GM12875 (cell line): Measurements from ENCODE around the gene JMJD1C.

Source experiments
- H3K4me3 ChIP-seq: one replicate; pipeline ENCODE4 v1.5.1; 2011; ENCODE audit warnings: low read depth, low read length, control low read depth
- CTCF ChIP-seq: IDR thresholded peaks from 2 replicates; pipeline ENCODE4 v1.5.1; 2011; ENCODE audit warnings: low read depth, mild to moderate bottlenecking, control low read depth, inconsistent platforms, low read length, moderate library complexity, borderline replicate concordance; ENCODE audit not compliant: insufficient read depth

JMJD1C gene

GRCh38 chr10:63200431-63200830 lies 265.3 kb downstream of the JMJD1C start:
- H3K4me3 ChIP-seq: no peak overlapping the region
- no peak for TF ChIP-seq CTCF

DNA sequence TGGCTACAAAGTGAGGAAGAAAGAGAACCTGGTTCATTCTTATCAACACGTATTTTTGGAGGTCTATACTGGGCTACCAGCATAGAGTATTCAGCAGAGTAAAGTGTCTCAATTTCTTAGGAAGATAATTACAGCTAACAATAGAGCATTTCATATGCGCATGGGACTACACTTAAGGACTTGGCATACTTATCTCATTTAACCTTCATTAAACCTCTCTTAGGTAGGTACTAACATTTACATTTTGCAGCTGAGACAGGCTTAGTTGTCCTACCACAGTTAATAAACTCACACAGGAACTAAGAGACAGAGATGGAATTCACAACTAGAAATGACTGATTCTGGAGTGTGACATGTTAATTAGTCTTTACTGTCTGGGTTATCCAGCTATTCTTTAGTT lies 266.1 kb downstream of the JMJD1C start:
- no peak for TF ChIP-seq CTCF
- H3K4me3 ChIP-seq: no peak overlapping the region

DNA sequence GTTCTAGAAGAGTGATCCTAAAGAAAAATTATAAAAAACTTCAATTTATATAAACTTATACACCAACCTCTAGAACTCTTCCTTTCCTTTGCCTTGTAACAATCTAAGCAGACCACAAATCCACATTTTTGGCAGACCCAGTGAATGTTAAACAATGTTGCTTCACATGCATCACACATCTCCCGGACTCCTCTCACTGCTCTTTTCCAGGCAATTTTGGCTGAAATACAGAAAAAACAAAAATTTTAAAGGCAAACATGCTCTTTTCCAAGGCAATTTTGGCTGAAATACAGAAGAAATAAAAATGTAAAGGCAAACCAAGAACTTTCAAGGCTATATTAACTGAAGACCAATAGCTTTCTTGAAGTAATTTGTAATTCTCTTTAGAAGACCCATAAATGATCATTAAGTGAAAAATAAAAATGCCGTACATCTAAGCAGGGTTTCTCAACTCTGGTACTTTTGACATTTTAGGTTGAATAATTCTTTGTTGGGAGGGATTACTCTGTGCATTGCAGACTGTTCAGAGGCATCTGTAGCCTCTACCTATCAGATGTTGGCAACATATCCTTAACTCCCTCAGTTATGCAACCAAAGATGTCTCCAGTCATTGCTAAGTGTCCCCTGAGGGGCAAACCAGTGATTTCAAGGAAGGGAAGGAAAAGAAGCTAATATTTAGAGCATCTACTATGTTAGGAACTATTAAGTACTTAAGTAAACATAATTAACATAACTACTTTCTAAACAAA lies 268.3 kb downstream of the JMJD1C start:
- no peak overlapping the region for H3K4me3 ChIP-seq
- no peak for TF ChIP-seq CTCF

DNA sequence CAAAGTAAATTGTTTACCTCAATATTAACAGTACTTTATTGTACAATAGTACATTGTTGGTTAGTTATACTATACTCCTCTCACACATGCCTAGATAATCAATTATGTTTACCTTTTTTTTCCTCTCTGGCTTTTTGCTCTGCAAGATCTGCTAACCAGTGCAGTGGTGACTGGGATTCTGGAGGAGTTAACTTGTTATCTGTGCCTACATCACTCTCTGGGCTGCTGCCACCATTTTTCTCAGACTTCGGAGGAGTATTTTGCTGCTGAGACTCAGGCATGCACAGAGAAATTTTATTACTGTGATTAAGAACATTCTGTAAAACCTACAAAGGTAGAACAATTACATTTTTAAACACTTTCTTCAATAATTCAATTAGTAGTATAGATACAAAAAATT lies 273.0 kb downstream of the JMJD1C start:
- no peak overlapping the region for H3K4me3 ChIP-seq
- no peak for TF ChIP-seq CTCF

DNA sequence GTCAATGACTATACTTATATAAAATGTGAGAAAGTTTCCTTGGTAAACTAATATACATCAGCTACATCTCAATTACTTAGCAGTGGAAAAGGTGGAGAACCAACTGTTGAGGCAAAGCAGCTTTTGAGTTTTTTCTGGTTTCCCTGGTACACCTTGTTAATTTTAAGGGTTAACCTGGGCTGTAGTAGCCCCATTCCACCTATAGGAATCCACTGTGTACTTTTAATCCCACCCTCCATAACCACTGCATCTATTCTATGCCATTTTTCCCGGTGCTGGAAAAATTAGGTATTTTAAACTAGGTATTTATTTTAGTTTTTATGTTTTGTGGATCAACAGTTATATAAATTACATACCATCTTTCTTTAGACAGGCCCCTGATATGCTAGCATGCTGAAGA lies 290.2 kb downstream of the JMJD1C start:
- no peak for TF ChIP-seq CTCF
- no peak overlapping the region for H3K4me3 ChIP-seq

DNA sequence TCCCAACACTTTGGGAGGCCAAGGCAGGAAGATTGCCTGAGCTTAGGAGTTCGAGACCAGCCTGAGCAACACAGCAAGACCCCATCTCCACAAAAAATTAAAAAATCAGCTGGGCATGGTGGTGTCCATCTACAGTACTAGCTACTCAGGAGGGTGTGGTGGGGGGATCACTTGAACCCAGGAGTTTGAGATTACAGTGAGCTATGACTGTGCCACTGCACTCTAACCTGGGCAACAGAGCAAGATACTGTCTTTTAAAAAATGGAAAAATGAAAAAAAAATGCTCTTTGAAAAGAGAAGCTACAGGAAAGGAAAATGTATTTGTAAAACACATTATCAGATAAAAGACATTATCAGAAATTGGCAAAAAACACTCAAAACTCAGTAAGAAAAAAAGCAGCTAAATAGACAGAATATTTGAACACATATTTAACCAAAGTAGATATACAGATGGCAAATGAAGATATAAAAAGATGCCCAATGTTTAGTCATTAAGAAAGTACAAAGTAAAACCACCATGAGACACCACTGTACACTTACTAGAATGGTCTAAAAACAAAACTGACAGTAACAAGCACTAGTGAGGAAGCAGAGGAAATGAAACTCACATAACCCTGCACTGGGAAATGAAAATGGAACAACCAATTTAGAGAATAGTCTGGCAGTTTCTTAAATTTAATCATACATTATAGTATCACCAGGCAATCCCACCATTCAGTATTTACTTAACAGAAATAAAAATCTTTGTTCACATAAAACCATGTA lies 292.1 kb downstream of the JMJD1C start:
- no peak for TF ChIP-seq CTCF
- H3K4me3 ChIP-seq: no peak overlapping the region

DNA sequence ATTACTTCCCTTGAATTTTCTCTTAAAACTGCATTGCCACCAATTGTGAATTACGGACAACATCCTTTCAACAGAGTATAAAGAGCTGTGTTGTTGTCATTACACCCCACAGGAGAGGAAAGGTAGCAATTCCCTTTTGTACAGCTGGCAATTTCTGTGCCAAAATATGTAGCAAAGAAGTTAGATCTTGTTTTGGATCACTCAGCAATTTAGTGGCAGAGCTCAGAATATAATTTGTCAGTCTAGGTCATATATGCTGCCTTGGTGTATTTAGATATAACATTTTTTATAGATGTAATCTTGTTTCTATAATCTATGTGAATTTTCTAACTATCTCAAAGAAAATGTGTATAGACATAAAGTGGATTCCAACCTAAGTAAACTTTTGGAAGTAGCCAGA lies 293.9 kb downstream of the JMJD1C start:
- no peak overlapping the region for H3K4me3 ChIP-seq
- no peak for TF ChIP-seq CTCF
